Mucosa of gallbladder (tissue), 1 donor: ENCODE measurements around the gene DYNLT4. TPM values are rescaled to one million over a fixed set of nuclear protein-coding genes. Genes with fewer than 3 reads are reported as not detected.
"Not testable (repeated sequence)": the region's sequence is repeated elsewhere in the genome, so short reads cannot be mapped to it uniquely, and the experiment has no call there.

Source experiments
- DNase-seq: peaks from one replicate; pipeline ENCODE4 v3.0.0-alpha.2; 2020; ENCODE audit warnings: low spot score
- total RNA-seq: library from RNA; stranded (reverse); gene quantifications from one replicate; pipeline ENCODE4 v1.2.1, GENCODE V29; 2021
- donor health status: DM: no; HTN: no; CAD: no.

DYNLT4 gene
- total RNA-seq, 1 donor from 2014 or later, result not detected

DNA sequence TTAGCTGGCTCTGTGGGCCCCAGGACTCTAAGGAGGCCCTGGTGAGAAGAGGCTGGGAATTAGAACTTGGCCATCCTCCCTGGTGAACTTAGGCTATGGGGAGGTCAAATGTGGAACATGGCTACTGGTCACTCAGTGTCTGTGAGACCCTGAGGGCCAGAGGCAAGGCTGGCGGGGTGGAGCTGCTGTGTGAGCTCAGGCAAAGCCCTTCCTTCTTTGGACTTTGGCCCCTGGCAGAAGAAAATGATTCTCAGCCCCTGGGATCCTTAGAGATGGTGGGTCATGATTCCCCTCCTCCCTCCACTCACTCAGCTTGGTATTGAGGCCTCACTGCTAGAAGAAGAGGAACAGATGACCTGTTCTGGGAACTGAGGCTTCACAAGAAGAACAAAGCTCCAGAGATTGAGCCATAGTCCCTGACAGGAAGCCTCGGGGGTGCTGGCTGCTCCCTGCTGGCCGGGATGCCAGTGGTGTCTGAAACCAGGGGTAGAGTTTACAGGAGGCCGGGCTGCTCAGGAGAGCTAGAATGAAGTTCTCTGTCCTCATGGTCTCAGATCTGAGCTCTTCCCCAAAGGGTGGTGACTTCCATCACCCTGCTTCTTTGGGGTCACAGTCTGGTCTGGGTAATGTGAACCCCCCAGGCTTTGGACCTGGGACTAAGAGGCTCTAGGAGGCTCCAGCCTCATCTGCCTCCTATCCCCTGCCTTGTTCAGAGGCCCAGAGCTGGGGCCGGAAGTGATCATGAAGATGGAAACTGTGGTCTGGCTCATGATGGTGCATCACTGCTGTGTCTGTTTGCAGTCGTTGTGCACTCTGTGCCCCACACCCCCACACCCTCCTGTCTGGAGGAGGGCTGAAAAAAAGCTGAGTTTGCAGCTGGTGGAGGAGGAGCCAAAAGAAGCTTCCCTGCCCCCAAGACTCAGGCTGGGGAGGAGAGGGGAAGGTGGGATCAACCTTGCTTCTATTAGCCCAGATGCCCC, 2.1 kb upstream of the DYNLT4 start:
- peak; percentile 76 for DNase-seq

DNA sequence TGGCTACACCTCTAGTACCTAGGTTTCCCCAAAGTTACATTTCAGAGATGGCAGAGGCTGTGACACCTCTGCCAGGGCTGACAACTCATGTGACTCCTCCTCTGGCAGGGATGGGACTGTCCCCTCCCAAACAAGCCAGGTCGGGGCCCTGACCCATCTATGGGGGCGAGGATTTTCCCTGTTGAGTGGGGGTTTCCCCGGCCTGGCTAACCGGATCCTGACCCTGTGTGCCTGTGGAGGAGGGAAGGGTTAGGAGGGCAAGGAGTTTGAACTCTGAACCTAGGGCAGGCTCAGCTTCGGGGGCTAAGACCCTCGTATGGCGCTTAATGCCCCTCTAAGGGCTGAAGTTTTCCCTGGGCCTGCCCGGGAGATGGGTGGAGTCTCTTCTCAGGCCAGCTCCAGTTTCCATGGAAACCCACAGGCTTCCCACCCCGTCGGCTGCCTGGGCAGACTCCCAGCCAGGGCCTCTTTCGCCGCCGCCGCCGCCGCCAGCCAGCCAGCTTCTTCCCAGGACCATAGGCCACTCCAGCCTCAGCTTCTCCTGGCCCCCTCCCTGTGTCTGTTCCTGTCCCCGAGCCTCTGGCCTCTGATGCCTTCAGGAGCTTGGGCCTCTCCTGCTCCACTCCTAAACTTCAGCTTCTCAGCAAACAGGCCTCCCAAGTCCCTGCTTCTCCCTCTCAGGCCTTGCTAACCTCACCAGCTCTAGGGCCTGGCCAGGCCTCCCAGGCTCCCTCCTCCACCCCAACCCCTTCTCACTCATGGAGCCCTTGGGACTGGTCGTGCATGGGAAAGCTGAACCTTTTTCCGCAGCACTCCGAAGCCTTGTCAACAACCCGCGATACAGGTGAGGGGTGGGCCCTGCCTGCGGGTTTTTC, 1.1 kb upstream of the DYNLT4 start, which contains the start of gene BTBD19:
Gene BTBD19 (plus strand): TSS at position 461 of the 875 bp plus-strand sequence. CDS start 298 bp downstream, at position 759.
- DNase-seq, result peak; percentile 78

DNA sequence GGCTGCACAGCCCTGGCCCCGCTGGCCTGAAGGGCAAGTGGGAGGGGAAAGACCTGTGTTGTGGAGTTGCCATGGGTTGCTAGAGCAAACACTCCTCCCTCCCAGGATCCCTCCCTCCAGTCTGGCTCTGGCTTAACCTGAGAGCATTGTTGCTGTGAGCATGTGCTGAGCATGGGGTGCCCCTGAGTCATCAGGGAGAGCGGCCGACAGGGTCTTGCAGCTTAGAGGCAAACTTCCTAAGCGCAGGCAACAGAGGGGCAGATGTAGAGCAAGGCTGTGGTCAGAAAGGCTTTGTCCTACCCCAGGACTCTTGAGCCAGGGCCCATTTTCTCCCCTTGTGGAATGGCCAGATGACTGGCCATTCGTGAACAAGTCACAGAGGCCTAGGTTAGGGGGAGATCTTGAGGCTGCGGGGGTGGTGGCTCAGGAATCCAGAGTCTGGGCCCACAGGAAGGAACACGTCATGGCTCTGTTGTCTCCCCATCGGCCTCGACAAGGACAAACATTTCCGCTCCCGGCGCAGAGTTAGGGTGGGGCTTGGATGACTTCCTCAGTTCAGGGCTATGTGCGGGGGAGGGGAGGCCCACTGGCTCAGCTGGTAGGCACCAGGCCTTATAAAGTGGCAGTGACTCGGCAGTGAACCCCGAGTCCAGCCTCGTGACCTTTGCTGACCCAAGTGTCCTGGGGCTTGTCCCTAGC, 362 bp upstream of the DYNLT4 start:
- DNase-seq, result peak; percentile 96

DNA sequence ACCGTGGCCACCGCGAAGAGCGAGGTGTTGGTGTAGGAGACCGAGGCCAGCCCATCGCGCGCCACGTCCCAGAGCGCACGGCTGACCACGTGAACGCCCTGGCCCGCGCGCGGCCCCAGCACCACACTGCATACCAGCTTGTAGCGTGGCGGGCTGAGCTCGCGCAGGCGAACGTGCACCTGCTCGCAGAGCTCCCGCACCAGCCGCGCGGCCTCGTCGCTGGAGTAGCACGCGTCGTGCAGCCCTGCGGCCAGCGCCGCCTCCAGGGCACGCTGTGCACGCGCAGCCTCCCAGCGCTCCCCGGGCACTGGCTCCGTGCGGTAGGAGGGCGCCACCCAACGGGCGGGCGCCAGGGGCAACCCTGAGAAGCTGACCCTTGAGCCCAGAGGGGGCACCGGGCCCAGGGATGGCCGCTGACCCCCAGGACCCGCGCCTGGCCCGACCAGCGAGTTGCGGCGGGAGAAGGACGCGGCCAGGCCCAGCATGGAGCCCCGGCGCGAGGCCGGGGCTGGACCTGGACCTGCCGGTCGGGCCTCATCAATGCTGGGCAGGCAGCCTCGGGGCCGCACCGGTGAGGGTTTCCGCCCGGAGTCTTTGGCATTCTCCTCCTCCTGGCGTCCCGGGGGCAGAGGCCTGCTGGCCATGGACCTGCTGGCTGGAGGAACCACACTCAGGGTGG, 987 bp downstream of the DYNLT4 start:
- DNase-seq, result no peak

DNA sequence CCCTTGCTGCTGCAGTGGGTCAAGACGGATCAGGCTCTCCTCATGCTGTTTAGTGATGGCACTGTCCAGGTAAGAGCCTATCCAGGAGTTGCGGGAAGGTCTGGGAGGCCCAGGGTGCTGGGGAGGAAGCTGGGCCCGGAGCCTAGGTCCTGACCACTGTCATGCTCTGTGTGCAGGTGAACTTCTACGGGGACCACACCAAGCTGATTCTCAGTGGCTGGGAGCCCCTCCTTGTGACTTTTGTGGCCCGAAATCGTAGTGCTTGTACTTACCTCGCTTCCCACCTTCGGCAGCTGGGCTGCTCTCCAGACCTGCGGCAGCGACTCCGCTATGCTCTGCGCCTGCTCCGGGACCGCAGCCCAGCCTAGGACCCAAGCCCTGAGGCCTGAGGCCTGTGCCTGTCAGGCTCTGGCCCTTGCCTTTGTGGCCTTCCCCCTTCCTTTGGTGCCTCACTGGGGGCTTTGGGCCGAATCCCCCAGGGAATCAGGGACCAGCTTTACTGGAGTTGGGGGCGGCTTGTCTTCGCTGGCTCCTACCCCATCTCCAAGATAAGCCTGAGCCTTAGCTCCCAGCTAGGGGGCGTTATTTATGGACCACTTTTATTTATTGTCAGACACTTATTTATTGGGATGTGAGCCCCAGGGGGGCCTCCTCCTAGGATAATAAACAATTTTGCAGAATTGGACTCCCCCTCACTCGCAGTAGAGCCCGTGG, 1.7 kb downstream of the DYNLT4 start:
- DNase-seq, result no peak

DNA sequence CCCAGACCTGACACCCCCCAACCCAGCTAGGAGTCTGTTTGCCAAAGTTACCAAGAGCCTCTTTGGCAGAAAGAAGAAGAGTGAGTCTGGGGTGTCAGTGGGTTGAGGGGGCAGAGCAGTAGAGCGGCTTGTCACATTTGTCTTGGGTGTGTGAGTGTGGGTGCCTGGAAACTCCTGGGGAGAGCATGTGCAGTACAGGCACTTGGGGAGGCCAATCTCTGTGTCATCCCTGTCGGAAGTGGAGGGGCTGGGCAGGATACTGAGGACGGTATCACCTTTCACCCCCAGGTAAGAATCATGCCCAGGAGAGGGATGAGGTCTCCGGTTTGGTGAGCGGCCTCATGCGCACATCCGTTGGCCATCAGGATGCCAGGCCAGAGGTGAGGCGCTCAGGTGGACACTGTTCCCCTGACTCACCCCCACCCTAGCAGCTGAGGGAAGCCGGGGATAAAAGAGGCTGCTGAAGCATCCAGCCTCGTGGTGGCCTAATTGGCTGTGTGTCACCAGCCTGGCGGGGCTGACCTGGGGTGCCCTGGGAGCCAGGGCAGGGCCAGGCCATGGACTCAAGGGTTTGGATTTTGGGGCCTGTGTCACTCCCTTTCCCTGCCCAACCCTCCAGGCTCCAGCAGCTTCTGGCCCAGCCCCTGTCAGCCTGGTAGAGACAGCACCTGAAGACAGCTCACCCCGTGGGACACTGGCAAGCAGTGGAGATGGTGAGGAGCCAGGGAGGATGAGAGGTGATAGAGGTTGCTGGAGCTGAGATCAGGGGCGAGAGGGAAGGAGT, 3.6 kb downstream of the DYNLT4 start:
- DNase-seq, result no peak

DNA sequence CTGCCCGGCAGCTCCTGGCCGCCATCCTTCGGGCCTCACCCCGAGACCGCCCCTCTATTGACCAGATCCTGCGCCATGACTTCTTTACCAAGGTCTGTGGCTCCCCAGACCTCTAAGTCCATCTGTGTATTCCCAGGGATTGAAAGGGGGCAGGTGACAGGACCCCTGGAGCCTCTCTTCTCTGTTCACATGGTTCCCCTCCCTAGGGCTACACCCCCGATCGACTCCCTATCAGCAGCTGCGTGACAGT, 4.2 kb downstream of the DYNLT4 start:
- DNase-seq, result no peak

DNA sequence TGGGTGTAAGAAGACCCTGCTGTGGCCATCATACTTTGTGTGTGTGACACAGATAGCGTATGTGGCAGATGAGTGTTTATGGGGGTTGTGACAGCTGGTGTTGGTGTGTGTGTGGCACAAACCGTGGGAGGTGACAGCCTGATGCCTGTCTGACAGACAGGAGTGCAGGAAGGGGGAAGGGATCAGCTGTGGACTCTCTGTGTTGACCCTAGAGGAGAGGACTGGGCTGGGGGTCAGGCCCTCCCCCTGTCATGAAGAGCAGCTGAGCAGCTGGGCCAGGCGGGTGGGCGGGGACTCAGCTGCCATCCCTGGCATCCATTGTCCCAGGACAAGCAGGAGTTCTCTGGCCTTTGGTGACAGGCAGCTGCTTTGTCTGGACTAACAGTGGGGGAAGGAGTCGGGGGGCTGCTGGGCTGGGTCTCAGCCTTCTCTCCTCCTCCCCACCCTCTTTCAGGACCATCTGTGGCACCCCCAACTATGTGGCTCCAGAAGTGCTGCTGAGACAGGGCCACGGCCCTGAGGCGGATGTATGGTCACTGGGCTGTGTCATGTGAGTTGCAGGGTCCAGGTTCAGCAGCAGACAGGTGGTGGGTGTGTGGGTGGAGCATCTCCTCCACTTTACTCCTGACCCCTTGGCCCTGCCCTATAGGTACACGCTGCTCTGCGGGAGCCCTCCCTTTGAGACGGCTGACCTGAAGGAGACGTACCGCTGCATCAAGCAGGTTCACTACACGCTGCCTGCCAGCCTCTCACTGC, 4.7 kb downstream of the DYNLT4 start:
- DNase-seq, result no peak

DNA sequence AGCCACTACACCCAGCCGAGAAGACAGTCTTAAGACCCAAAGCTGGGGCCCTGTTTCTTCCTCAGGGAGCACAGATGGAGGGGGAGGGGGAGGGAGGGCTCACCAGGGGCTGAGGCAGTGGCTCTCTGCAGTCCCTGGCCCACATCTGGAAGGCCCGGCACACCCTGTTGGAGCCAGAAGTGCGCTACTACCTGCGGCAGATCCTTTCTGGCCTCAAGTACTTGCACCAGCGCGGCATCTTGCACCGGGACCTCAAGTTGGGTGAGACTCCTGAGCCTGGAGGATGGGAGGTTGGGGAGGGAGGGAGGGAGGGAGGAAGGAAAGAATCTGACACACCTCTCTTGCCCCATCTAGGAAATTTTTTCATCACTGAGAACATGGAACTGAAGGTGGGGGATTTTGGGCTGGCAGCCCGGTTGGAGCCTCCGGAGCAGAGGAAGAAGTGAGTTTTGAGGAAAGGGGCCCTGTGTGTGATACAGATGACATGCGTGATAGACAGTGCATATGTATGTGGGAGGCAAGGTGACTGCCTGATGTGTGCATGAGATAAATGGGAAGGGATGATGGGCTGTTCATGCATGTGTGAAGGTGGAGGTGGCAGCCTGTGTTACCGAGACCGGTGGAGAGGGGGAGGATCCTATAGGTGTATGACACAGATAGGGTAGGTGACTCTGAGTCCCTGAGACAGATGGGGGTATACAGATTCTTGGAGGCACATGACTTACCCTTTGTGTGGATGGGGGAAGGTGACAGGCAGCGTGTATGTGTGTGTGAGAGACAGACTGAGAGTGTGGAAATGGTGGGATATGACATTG, 5.5 kb downstream of the DYNLT4 start:
- DNase-seq, result no peak

DNA sequence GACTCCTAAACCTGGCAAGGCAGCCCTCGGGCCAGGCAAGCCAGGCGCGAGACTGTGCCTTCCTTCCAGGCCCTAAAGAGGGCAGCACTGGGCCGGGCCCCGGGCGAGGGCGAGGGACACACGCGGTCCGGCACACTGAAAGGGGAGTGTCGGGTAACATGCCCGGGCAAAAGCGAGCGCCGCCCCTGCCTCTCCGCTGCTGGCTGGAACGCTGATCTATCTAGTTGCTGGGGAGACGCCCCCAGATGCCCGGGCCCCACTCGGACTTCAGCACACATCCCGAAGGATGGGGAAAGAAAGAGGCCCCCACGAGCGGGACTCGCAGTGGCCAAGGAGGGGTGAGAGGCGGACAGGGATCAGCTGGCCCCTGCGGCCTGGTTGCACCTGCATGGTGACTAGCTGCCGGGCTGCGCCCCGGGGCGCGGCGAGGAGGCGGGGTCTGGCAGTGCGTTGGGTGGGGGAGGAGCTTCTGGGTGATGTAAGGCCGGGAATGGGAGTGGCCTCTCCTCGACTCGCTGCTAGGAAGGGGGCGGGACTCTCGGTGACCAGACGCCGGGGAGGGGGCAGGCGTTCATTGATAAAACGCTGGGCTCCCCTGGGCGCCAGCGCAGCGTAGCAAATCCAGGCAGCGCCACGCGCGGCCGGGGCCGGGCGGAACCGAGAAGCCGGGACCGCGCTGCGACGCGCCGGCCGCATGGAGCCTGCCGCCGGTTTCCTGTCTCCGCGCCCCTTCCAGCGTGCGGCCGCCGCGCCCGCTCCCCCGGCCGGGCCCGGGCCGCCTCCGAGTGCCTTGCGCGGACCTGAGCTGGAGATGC, 7.2 kb downstream of the DYNLT4 start, which contains the start of gene PLK3:
Gene PLK3 (plus strand): TSS at position 608 of the 815 bp plus-strand sequence. CDS start 87 bp downstream, at position 695.
- peak; percentile 98 for DNase-seq

DNA sequence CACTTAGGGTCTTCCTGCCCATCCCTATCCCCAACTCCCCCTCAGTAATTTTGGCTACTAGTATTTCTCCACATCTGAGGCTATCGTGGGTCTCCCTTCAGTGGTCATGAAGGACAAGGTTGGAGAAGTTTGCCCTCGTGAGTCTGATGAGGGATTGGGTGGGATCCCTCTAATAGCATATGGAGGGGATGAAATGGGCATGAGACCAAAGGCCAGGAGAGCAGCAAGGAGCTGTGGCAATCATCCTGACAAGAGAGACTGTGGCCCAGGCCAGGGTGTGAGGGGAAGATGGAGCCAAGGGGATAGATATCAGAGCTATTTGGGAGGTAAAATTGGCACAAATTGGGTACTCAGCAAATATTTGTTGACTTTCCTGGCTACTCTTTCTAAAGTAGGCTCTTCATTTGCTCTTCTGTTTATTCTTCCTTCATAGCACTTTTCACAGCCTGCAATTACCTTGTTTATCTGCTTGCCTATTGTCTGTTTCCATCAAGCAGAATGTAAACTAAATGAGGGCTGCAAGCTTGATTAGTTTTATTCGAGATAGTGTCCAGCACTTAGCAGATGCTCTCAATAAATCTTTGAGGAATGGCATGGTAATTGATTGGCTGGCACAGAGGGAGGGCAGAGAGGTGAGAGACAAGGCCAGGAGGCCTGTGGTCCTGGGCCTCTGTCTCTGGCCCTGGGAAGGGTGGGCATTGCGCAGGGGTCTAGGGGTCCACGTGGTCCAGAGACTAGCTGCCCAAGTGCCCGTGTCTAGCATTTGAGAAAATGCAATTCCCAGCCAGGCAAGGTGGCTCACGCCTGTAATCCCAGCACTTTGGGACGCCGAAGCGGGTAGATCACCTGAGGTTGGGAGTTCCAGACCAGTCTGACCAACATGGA, 8.4 kb downstream of the DYNLT4 start:
- no peak for DNase-seq

DNA sequence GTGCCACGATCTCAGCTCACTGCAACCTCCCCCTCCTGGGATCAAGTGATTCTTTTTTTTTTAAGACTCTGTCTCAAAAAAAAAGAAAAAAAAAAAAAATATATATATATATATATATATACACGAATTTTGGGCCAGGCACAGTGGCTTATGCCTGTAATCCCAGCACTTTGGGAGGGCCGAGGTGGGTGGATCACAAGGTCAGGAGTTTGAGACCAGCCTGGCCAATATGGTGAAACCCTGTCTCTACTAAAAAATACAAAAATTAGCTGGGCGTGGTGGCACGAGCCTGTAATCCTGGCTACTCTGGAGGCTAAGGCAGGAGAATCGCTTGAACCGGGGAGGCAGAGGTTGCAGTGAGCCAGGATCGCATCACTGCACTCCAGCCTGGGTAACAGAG, 9.3 kb downstream of the DYNLT4 start:
- DNase-seq, result not testable (repeated sequence)

DNA sequence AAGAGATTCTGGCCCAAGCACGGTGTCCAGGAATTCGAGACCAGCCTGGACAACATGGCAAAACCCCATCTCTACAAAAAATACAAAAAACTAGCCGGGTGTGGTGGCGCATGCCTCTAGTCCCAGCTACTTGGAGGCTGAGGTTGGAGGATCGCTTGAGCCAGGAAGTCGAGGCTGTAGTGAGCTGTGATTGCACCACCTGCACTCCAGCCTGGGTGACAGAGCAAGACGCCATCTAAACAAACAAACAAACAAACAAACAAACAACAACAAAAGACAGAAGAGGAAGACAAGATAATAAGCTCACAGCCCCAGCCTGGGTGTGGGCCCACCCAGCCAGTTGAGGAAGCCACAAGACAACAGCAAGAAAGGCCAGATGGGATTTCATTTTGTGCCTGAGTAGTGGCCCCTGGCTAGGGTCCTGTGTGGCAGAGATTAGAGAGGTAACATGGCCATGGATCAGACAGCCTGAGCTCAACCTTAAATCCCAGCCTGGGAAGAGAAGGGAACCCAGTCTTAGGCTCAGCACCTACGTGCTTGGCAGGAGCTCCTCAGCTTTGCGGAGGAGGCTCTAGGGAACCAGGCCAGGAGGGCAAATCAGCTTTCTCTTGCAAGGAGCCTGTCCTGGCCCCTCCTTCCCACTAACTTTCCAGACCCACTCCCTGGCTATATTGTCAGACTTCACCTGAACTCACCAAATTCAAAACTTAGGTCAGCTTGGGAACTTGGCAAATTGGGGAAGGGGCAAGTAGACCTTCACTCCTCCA, 14.2 kb downstream of the DYNLT4 start:
- no peak for DNase-seq

DNA sequence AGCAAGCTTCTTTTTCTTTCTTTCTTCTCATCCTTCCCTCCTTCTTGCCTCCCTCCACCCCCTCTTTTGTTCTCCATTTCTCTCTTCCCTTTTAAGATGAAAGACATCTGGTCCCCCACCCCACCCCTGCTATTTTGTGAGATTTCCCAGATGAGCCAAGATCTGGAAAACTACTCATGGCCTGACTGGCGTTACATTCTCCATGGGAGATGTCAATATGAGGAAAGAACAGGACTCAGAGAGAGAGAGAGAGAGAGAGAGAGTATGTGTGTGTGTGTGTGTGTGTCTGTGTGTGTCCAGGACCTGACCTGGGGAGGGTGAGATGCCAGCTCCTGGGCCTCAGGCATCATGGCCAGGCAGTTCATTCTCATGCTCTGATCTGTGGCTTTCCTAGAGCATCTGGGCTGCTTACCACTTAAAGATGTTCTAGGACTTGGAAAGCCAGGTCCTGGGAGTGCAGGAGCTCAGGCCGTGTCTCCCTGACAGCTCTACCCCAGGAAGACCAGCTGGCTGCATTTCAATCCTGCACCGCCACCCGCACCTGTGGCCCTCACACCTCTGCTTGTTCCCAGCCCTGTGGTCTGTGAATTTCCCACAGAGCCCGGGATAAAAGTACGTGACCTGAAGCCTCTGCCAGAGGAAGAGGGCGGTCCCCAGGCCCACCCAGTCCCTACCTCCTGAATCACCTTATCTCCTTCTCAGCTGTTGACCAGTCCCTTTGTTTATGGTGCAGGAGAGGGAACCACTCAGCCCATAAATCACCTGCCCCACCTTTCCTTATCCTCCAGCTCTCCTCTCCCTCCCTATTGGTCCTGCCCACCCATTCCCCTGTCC, 16.0 kb downstream of the DYNLT4 start:
- no peak for DNase-seq
